Osteocyte (in vitro differentiated cells): ENCODE data around the gene ATP6V1G2. TPM values are rescaled to one million over a fixed set of nuclear protein-coding genes. Genes with fewer than 3 reads are reported as not detected.

Experiments
- DNase-seq: peaks from one replicate; pipeline ENCODE4 v3.0.0; 2021; ENCODE audit warnings: mixed read lengths; ENCODE audit not compliant: unreplicated experiment; ENCODE audit errors: extremely low spot score
- H3K27ac Mint-ChIP-seq: one replicate; pipeline ENCODE4 v1.8.0; 2021; ENCODE audit warnings: mild to moderate bottlenecking, mixed read lengths; ENCODE audit not compliant: unreplicated experiment
- H3K27me3 Mint-ChIP-seq: one replicate; pipeline ENCODE4 v1.8.0; 2021; ENCODE audit warnings: mixed read lengths; ENCODE audit not compliant: unreplicated experiment
- H3K36me3 Mint-ChIP-seq: one replicate; pipeline ENCODE4 v1.8.0; 2021; ENCODE audit warnings: mixed read lengths; ENCODE audit not compliant: unreplicated experiment
- H3K4me1 Mint-ChIP-seq: one replicate; pipeline ENCODE4 v1.8.0; 2021; ENCODE audit warnings: mixed read lengths; ENCODE audit not compliant: unreplicated experiment
- H3K4me3 Mint-ChIP-seq: one replicate; pipeline ENCODE4 v1.8.0; 2021; ENCODE audit warnings: mild to moderate bottlenecking, moderate library complexity, mixed read lengths; ENCODE audit not compliant: unreplicated experiment
- H3K9me3 Mint-ChIP-seq: one replicate; pipeline ENCODE4 v1.8.0; 2021; ENCODE audit warnings: mixed read lengths; ENCODE audit not compliant: unreplicated experiment
- CTCF ChIP-seq: fragments of 200-600 bp; sonication (generic); IDR thresholded peaks from 2 replicates; pipeline ENCODE4 v1.5.0; 2021; ENCODE audit warnings: antibody characterized with exemption, mild to moderate bottlenecking, moderate library complexity
- total RNA-seq: library from RNA; stranded (reverse); gene quantifications from 2 replicates; pipeline ENCODE4 v1.2.1, GENCODE V29; 2021

ATP6V1G2 gene
- total RNA-seq, 1 donor from 2014 or later = 9.0 TPM

GRCh38 chr6:31578184-31579118, 32.0 kb upstream of the ATP6V1G2 start:
- no peaks in the 10 kb centered on the region for H3K9me3 Mint-ChIP-seq
- TF ChIP-seq CTCF = no peak
- no peaks in the 10 kb centered on the region for H3K36me3 Mint-ChIP-seq
- no peak for DNase-seq
- H3K4me1 Mint-ChIP-seq = peaks cover 16% of the 10 kb centered on the region
- no peak overlapping the region for H3K4me3 Mint-ChIP-seq
- H3K27me3 Mint-ChIP-seq = no peaks in the 10 kb centered on the region
- no peak overlapping the region for H3K27ac Mint-ChIP-seq

DNA sequence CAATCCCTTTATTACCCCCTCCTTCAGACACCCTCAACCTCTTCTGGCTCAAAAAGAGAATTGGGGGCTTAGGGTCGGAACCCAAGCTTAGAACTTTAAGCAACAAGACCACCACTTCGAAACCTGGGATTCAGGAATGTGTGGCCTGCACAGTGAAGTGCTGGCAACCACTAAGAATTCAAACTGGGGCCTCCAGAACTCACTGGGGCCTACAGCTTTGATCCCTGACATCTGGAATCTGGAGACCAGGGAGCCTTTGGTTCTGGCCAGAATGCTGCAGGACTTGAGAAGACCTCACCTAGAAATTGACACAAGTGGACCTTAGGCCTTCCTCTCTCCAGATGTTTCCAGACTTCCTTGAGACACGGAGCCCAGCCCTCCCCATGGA, 31.2 kb upstream of the ATP6V1G2 start:
- no peak for TF ChIP-seq CTCF
- H3K9me3 Mint-ChIP-seq = no peaks in the 10 kb centered on the region
- no peak for DNase-seq
- no peak overlapping the region for H3K27ac Mint-ChIP-seq
- H3K4me3 Mint-ChIP-seq = no peak overlapping the region
- H3K27me3 Mint-ChIP-seq = no peaks in the 10 kb centered on the region
- H3K4me1 Mint-ChIP-seq = peaks cover 16% of the 10 kb centered on the region
- no peaks in the 10 kb centered on the region for H3K36me3 Mint-ChIP-seq

- H3K27me3 Mint-ChIP-seq = no peaks in the 10 kb centered on the region
- no peaks in the 10 kb centered on the region for H3K36me3 Mint-ChIP-seq
- no peak overlapping the region for H3K4me3 Mint-ChIP-seq
- peaks cover 16% of the 10 kb centered on the region for H3K4me1 Mint-ChIP-seq
- H3K27ac Mint-ChIP-seq = no peak overlapping the region
- no peak for DNase-seq
- H3K9me3 Mint-ChIP-seq = no peaks in the 10 kb centered on the region
- no peak for TF ChIP-seq CTCF
These were observed 30.6 kb upstream of the ATP6V1G2 start for GRCh38 chr6:31576897-31577578.

GRCh38 chr6:31575952-31576685, 29.7 kb upstream of the ATP6V1G2 start:
- H3K27ac Mint-ChIP-seq = no peak overlapping the region
- peaks cover 7% of the 10 kb centered on the region for H3K4me1 Mint-ChIP-seq
- H3K4me3 Mint-ChIP-seq = no peak overlapping the region
- no peak for TF ChIP-seq CTCF
- DNase-seq = no peak
- no peaks in the 10 kb centered on the region for H3K36me3 Mint-ChIP-seq
- no peaks in the 10 kb centered on the region for H3K27me3 Mint-ChIP-seq
- no peaks in the 10 kb centered on the region for H3K9me3 Mint-ChIP-seq
